Pulmonary artery endothelial cell (primary cell): ENCODE results near the gene MDFI. TPM values are rescaled to one million over a fixed set of nuclear protein-coding genes. Genes with fewer than 3 reads are reported as not detected.

ENCODE experiments used
- DNase-seq: peaks from one replicate; pipeline ENCODE4 v3.0.0-alpha.2; 2011; ENCODE audit warnings: low read depth, low spot score
- total RNA-seq: library from RNA; depleted of rRNA; stranded (reverse); fragments of >200 nt; gene quantifications from 2 replicates; pipeline ENCODE4 v1.2.3, GENCODE V29; 2014

The MDFI gene
- total RNA-seq = 18.7 and 26.8 TPM in 2 replicates

GRCh38 chr6:41638002-41638934 lies at the start of gene MDFI:
Gene MDFI (plus strand): TSS chr6:41638468. CDS start chr6:41638750, 282 bp downstream.
- DNase-seq = no peak

GRCh38 chr6:41589223-41589622 lies 49.0 kb upstream of the MDFI start:
- no peak for DNase-seq

DNA sequence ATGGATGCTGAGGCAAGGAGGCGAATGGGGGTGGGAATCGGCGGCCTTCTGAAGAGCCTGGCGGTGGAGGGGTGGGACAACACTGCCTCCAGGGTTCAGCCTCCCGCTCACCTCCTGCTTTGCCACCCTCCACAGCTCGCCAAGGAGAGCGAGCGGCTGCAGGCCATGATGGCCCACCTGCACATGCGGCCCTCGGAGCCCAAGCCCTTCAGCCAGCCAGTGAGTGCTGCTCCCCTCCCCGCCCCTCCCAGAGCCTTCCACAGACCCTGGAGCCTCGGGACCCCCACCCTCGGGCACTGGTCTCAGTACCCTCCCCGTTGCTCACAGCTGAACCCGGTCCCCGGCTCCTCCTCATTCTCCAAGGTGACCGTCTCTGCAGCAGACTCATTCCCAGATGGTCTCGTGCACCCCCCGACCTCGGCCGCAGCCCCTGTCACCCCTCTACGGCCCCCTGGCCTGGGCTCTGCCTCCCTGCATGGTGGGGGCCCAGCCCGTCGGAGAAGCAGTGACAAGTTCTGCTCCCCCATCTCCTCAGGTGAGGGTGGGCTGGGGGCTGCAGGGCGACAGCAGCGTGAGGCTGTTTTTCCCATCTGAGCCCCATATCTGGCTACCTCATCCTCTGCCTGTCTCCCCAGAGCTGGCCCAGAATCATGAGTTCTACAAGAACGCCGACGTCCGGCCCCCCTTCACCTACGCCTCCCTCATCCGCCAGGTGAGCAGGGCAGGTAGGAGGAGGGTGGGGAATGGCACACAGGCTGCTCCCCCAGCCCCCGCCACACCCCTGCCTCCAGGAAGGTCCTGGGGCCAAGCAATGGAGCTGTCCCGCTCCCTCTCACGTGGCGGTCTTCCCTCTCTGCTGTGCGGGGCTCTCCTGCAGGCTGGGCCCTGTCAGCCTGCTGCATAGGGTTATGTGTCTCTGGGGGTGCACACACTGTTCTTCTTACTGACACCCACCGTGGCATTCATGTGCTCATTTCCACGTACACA lies 48.3 kb upstream of the MDFI start:
- no peak for DNase-seq

DNA sequence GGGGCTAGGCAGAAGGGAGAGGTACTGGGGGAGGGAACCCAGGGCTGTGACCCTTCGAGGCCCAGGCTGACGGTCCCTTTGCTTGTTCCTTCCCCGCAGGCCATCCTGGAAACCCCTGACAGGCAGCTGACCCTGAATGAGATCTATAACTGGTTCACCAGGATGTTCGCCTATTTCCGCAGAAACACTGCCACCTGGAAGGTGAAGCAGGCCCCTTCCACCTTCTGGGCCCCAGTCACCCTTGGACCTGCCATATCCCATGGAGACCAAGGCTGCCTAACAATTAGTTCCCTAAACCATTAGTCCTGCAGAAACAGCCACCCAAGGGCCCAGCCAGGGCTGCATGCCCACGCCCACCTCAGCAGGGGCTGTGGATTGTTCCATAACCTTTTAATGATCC lies 47.1 kb upstream of the MDFI start:
- no peak for DNase-seq

GRCh38 chr6:41591859-41592502 lies 46.3 kb upstream of the MDFI start:
- DNase-seq = no peak

- DNase-seq = no peak
Observed at GRCh38 chr6:41593406-41593805, 44.9 kb upstream of the MDFI start.

DNA sequence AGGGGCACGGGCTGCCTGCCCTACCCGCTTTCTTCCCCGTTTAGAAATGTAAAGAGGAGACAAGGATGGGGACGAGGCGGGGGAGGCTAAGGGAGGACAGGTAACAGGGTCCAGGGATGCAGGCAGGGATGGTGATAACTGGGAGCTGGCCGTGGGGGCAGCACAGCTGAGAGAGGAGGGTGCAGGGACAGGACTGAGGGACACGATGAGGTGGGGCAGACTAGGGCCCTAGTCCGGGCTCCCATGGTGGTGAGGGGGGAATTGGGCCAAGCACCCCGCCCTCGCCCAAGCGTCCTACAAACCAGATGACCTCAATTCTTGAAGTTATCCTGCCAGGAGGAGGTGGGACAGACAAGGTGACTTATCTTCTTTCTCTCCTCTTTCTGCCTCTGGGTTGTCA lies 44.4 kb upstream of the MDFI start:
- DNase-seq = no peak

- no peak for DNase-seq
Observed at GRCh38 chr6:41594326-41594725, 43.9 kb upstream of the MDFI start.

DNA sequence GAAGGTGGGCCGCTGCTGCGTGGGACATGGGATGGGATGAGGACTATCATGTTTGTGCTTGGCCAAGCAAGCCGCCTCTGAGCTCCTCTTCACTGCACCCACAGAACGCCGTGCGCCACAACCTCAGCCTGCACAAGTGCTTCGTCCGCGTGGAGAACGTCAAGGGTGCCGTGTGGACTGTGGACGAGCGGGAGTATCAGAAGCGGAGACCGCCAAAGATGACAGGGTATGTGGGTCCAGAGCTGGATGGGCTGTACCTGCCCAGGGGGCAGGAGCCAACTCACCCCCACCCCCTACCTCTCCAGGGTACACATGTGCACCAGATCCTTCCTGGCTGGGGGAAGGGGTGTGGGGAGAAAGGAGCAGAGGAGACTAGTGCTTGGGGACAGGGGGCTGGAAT lies 43.5 kb upstream of the MDFI start:
- no peak for DNase-seq

DNA sequence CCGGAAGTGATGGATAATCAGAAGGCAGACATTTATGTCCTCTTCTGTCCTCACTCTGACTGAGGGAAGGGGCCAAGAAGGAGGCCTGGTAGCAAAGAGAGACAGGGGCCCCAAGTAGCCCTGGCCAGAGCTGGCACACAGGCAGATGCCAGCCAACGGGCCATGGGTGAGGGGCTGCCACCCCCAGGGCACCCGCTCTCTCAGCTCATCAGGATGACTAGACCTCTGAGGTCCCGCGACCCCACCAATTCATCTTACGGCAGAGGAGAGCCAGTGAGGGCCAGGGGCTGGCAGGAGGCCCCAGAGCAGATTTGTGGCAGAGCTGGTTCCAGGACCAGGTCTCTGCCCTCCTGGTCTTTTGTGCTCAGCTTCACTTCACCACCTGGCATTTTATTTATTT lies 43.1 kb upstream of the MDFI start:
- DNase-seq = no peak

- DNase-seq = no peak
Observed at GRCh38 chr6:41596096-41596685, 42.1 kb upstream of the MDFI start.

- DNase-seq = no peak
Observed at GRCh38 chr6:41596807-41597206, 41.5 kb upstream of the MDFI start.

DNA sequence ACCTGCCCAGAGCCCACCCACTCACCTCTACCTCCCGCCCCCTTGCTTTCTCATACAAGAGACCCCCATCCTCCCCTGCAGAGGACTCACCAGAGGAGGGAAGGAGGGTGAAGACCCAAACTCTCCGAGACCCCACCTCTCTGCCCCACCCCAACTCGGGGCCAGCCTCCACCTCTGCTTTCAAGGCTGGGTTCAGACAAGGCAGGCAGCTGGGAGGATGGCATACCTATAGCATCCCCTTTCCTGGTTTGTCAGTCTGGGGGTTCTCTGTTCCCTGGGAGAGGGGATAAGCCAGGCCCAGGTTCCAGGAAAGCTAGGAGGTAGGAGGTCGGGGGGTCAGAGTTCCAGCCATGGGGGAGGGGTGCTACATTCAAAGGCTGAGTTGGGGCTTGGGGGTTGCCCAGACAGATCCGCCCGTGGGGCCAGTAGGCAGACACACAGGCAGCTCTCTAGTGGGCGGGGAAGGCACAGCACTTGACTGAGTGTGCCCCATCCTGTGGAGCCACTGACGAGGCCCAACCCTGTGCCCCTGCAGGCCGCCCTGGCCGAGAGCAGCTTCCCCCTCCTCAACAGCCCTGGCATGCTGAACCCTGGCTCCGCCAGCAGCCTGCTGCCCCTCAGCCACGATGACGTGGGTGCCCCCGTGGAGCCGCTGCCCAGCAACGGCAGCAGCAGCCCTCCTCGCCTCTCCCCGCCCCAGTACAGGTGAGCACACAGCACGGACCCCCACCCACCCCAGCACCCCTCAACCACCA lies 40.8 kb upstream of the MDFI start:
- no peak for DNase-seq

GRCh38 chr6:41598670-41599014 lies 39.6 kb upstream of the MDFI start:
- no peak for DNase-seq

GRCh38 chr6:41599015-41599851 lies 39.0 kb upstream of the MDFI start:
- no peak for DNase-seq

- DNase-seq = no peak
Observed at GRCh38 chr6:41599852-41600445, 38.3 kb upstream of the MDFI start.

DNA sequence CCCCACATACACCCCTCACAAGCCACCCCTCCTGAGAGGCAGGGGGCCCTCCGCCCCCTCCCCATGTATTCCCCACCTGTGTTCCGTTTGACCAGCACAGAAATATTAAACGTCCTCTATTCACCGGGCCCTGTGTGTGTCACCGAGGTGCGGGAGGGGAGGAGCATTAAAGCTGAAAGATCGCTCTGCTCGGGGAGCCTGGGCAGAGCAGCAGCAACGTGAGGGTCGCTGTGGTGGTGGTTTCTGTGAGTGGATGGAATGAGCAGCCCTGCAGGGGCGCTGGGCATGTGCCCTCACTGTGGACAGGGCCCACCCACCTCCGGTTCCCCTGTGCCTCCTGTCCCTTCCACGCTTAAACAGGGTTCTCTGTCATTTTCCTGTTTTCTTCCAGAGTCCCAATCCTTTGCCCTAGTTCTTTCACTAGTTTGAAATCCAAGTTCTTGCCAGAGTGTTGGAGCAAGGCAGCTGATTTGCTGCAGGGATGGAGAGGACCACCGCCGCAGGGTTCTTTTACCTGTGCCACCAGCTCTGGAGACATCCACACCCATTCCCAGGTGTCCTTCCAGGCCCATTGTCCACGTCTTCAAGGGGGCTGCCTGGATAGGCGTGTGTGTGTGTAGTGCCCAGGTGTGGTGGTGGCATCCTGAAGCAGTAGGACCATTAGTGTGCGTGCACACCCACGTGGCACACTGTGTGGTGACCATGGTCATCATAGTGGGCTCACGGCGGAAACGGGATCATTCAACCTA lies 37.6 kb upstream of the MDFI start:
- DNase-seq = no peak

- no peak for DNase-seq
Observed at GRCh38 chr6:41601248-41601549, 37.1 kb upstream of the MDFI start.

DNA sequence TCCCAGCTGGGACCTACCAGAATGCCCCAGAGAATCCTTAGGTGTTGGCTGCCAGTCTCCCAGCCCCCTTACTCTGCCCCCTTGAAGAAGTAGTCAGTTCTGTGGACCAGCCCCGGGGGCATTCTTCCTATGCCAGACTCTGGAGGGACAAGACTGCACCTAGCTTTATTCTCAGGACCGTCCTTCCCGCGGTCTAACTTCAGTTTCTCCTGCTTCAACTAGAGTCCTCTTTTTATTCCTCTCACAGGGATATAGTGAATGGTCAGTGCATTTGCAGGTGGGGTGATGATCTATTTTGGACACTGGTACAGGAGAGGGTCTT lies 35.9 kb upstream of the MDFI start:
- no peak for DNase-seq
